Tibial nerve (tissue), 4 donors: Measurements from ENCODE around the gene EP300. TPM values are rescaled to one million over a fixed set of nuclear protein-coding genes. Genes with fewer than 3 reads are reported as not detected.
"Not testable (repeated sequence)": the region's sequence is repeated elsewhere in the genome, so short reads cannot be mapped to it uniquely, and the experiment has no call there.

Source experiments
- DNase-seq, 2 donors: peaks; one replicate each; pipeline ENCODE4 v3.0.0-alpha.2; 2019; ENCODE audit warnings: low spot score in 2 of 2
- H3K27ac ChIP-seq, 4 donors: fragments of 200-600 bp; sonication (generic) in 3 of 4; one replicate each; pipeline ENCODE4 v1.5.1; 2017 to 2019; ENCODE audit warnings: mild to moderate bottlenecking in 1 of 4
- H3K27me3 ChIP-seq, 2 donors: fragments of 200-600 bp; sonication (generic) in 1 of 2; one replicate each; pipeline versions ENCODE4 v1.5.1 to v1.6.0; 2017 to 2019
- H3K36me3 ChIP-seq, 3 donors: fragments of 200-600 bp; sonication (generic); one replicate each; pipeline ENCODE4 v1.5.1; 2018 to 2019
- H3K4me1 ChIP-seq, 4 donors: fragments of 200-600 bp; sonication (generic) in 3 of 4; one replicate each; pipeline ENCODE4 v1.5.1; 2017 to 2019
- H3K4me3 ChIP-seq, 4 donors: fragments of 200-600 bp; sonication (generic) in 3 of 4; one replicate each; pipeline ENCODE4 v1.5.1; 2017 to 2019; ENCODE audit warnings: mild to moderate bottlenecking in 1 of 4, moderate library complexity in 1 of 4
- H3K9me3 ChIP-seq, 4 donors: fragments of 200-600 bp; sonication (generic) in 3 of 4; one replicate each; pipeline ENCODE4 v1.5.1; 2017 to 2019
- EP300 ChIP-seq, 2 donors: sonication (generic); formaldehyde crosslinking; IDR thresholded peaks; one replicate each; pipeline ENCODE4 v1.6.1; 2017; ENCODE audit warnings: antibody characterized with exemption in 2 of 2, mild to moderate bottlenecking in 1 of 2
- POLR2A ChIP-seq, 2 donors: fragments of 450-650 bp; IDR thresholded peaks; one replicate each; pipeline ENCODE4 v1.6.1; 2017; ENCODE audit warnings: antibody characterized with exemption in 2 of 2, mild to moderate bottlenecking in 2 of 2, moderate library complexity in 2 of 2
- WGBS, 2 donors: methylation state at CpG; one replicate each; pipeline ENCODE4 v1.1.5; 2018; 5-methylcytosine and 5-hydroxymethylcytosine counted together
- total RNA-seq, 4 donors: library from RNA; depleted of rRNA; stranded (reverse); fragments of >200 nt; gene quantifications; one replicate each; pipeline ENCODE4 v1.1.0, GENCODE V29; 2016
- TF ChIP-seq, protein P1 (sequence below), 5 experiments: fragments of 200-600 bp in 3 of 5; fragments of 450-650 bp in 2 of 5; sonication (generic) in 3 of 5; IDR thresholded peaks; one replicate each; pipeline ENCODE4 v1.5.1; 2016 to 2019; ENCODE audit warnings: antibody characterized with exemption in 5 of 5, mild to moderate bottlenecking in 3 of 5, moderate library complexity in 2 of 5

Gene EP300
- total RNA-seq, result 10 to 100 TPM; 75.8 to 97.7 (median 87.7) TPM

- Histone ChIP-seq H3K4me1 (peaks cover 0 to 43% (median 28%) of the 10 kb centered on the region in 4 donors), H3K4me3 (peak within 1 kb of the TSS; percentile 84 to 99 (median 94)), H3K36me3 (no peaks in the 10 kb centered on the region), H3K27me3 (no peaks in the 10 kb centered on the region), H3K27ac (peak within 1 kb of the TSS; percentile 99 to 100 (median 100)), H3K9me3 (no peaks in the 10 kb centered on the region)
- DNase-seq, result peak; percentile 81 to 88
- WGBS, 2 donors, result 0 to 1% methylated on average over 10 to 75 of the region's 112 CpGs
- TF ChIP-seq, protein P1, sequence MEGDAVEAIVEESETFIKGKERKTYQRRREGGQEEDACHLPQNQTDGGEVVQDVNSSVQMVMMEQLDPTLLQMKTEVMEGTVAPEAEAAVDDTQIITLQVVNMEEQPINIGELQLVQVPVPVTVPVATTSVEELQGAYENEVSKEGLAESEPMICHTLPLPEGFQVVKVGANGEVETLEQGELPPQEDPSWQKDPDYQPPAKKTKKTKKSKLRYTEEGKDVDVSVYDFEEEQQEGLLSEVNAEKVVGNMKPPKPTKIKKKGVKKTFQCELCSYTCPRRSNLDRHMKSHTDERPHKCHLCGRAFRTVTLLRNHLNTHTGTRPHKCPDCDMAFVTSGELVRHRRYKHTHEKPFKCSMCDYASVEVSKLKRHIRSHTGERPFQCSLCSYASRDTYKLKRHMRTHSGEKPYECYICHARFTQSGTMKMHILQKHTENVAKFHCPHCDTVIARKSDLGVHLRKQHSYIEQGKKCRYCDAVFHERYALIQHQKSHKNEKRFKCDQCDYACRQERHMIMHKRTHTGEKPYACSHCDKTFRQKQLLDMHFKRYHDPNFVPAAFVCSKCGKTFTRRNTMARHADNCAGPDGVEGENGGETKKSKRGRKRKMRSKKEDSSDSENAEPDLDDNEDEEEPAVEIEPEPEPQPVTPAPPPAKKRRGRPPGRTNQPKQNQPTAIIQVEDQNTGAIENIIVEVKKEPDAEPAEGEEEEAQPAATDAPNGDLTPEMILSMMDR (IDR thresholded peaks at IDR 0.05), result peak in 4 of 5 experiments; percentile 22 to 71 (median 51)
- peak; percentile 55 to 77 for TF ChIP-seq POLR2A (IDR thresholded peaks at IDR 0.05)
- peak in 1 of 2 donors; percentile 89 for TF ChIP-seq EP300 (IDR thresholded peaks at IDR 0.05)
These were observed at the start of gene EP300 for GRCh38 chr22:41092023-41092817. Gene EP300 (plus strand): TSS chr22:41092592. CDS start chr22:41093005, 413 bp downstream.

DNA sequence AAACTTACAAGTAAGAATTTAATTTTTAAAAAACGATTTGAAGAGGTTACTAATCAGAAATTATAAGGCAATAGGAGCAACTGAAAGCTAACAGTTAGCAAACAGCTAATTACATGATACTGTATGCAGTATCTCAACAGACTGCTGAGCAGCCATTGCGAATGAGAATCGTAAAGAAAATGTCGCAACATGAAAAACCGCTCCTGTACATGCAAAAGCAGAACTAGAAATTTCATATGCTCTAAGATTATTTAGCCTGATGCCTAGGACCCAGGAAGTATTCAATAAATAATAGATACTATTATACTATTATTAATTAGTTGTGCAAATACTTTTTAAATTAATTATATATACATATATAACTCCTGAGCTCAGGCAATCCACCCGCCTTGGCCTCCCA, 48.7 kb upstream of the EP300 start:
- Histone ChIP-seq H3K27me3 (no peaks in the 10 kb centered on the region), H3K4me3 (no peak overlapping the region), H3K27ac (no peak overlapping the region), H3K9me3 (no peaks in the 10 kb centered on the region), H3K36me3 (no peaks in the 10 kb centered on the region), H3K4me1 (peaks cover 0 to 5% (median 0%) of the 10 kb centered on the region in 4 donors)
- WGBS, 2 donors, result 77 to 82% methylated on average over 6 of the region's 6 CpGs
- DNase-seq, result no peak
- TF ChIP-seq EP300 (IDR thresholded peaks at IDR 0.05) (no peak), POLR2A (IDR thresholded peaks at IDR 0.05) (no peak)
- TF ChIP-seq, protein P1 (IDR thresholded peaks at IDR 0.05), result no peak

- peaks cover 0 to 13% (median 0%) of the 10 kb centered on the region in 4 donors for H3K4me1 ChIP-seq
- not testable (repeated sequence) for H3K36me3 ChIP-seq, H3K27ac ChIP-seq, H3K27me3 ChIP-seq, H3K4me3 ChIP-seq, H3K9me3 ChIP-seq, DNase-seq
- 90 to 93% methylated on average over 12 of the region's 12 CpGs for WGBS, 2 donors
These were observed 46.8 kb upstream of the EP300 start for GRCh38 chr22:41045575-41045974.

- WGBS, 2 donors, result 88 to 91% methylated on average over 3 of the region's 3 CpGs
- Histone ChIP-seq H3K4me1 (peaks cover 0 to 13% (median 0%) of the 10 kb centered on the region in 4 donors), H3K27ac (no peak overlapping the region), H3K9me3 (no peaks in the 10 kb centered on the region), H3K4me3 (no peak overlapping the region), H3K36me3 (no peaks in the 10 kb centered on the region), H3K27me3 (no peaks in the 10 kb centered on the region)
- no peak for TF ChIP-seq POLR2A (IDR thresholded peaks at IDR 0.05)
- DNase-seq, result no peak
These were observed 44.6 kb upstream of the EP300 start for GRCh38 chr22:41047801-41048211.

GRCh38 chr22:41048345-41048744, 44.0 kb upstream of the EP300 start:
- H3K9me3 ChIP-seq, H3K27me3 ChIP-seq, DNase-seq, H3K36me3 ChIP-seq: not testable (repeated sequence)
- WGBS, 2 donors, result 91 to 92% methylated on average over 12 of the region's 12 CpGs
- peak overlapping the region in 2 of 4 donors; percentile 16 to 17 for H3K27ac ChIP-seq
- peak overlapping the region in 1 of 4 donors; percentile 24 for H3K4me3 ChIP-seq
- H3K4me1 ChIP-seq, result peaks cover 0 to 13% (median 0%) of the 10 kb centered on the region in 4 donors

DNA sequence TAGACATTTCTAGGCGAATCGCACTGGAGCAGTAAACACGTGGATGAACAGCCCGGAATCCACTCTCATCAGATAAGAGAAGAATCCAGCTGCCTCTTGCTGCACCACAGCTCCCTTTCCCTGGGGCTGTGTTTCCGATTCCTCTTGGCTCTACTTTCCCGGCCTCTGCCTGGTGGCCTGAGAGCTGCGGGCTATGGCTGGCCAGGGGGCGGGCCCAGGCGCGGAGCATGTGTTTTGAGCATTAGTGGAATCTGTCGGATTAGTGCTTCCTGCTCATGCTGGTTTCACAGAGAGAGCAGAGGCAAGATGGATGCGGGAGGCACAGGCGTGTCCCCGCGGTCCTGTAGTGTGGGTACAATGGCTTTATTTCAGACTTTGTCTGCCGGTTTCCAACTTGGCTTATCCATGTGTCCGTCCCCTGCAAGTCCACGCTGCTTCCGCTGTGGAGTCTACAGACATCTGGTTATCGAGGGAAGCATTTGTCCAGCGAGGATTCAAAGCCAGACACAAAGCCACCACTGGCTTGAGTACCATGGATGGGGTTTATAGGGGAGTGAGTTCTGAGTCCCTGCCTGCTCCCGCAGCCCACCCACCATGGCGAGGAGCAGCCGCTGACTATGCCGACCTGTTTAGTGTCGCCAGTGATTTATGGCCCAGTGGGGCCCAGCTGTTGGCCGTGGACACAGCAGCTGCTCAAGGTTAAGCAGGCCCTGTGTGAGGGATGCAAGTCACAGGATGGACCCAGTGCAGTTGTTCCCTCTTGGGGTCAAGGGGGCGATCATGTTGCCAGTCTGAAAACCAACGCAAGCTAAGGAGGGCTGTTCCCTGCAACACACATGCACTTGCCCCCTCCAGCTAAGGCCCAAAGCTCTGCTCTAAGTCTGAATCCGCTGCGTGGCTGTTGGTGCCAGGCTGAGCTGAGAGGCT, 43.3 kb upstream of the EP300 start:
- WGBS, 2 donors, result 39 to 46% methylated on average over 27 to 31 of the region's 31 CpGs
- TF ChIP-seq EP300 (IDR thresholded peaks at IDR 0.05) (no peak), POLR2A (IDR thresholded peaks at IDR 0.05) (no peak)
- TF ChIP-seq, protein P1 (IDR thresholded peaks at IDR 0.05), result no peak
- peak; percentile 37 to 51 for DNase-seq
- Histone ChIP-seq H3K4me1 (peaks cover 0 to 13% (median 0%) of the 10 kb centered on the region in 4 donors), H3K27me3 (no peaks in the 10 kb centered on the region), H3K36me3 (no peaks in the 10 kb centered on the region), H3K4me3 (peak overlapping the region in 2 of 4 donors; percentile 1 to 24), H3K27ac (peak overlapping the region in 3 of 4 donors; percentile 6 to 17 (median 16)), H3K9me3 (no peaks in the 10 kb centered on the region)

GRCh38 chr22:41049795-41050194, 42.6 kb upstream of the EP300 start:
- peaks cover 0 to 13% (median 0%) of the 10 kb centered on the region in 4 donors for H3K4me1 ChIP-seq
- not testable (repeated sequence) for H3K36me3 ChIP-seq, H3K27me3 ChIP-seq, H3K9me3 ChIP-seq, H3K4me3 ChIP-seq, DNase-seq, H3K27ac ChIP-seq
- WGBS, 2 donors, result 92 to 94% methylated on average over 4 of the region's 4 CpGs
